H1 (cell line): Measurements from ENCODE around the gene PAX4. TPM values are rescaled to one million over a fixed set of nuclear protein-coding genes. Genes with fewer than 3 reads are reported as not detected.

ENCODE experiments used
- CTCF ChIA-PET: fragments of 300-600 bp; sonication (Branson Sonifier 250); formaldehyde crosslinking; loops from one replicate; lab custom pipeline; 2021; ENCODE audit not compliant: partially characterized antibody; lab: Charles Lee
- POLR2A ChIA-PET: fragments of 300-600 bp; sonication (Branson Sonifier 250); formaldehyde crosslinking; loops from one replicate; lab custom pipeline; 2021; ENCODE audit warnings: inconsistent platforms; ENCODE audit not compliant: partially characterized antibody; lab: Charles Lee
- DNase-seq, 2 experiments: peaks; one replicate each; pipeline versions ENCODE4 v3.0.0 to v3.0.0-alpha.2; 2010 to 2022; ENCODE audit warnings: low spot score in 2 of 2, low read depth in 1 of 2, mixed read lengths in 1 of 2
- FAIRE-seq: peaks from 2 replicates; lab custom pipeline; 2011; peaks lifted over from hg19 to GRCh38; lab: Jason Lieb, UNC
- H2AFZ ChIP-seq: 2 replicates; pipeline ENCODE4 v1.8.1; 2012; ENCODE audit warnings: low read length, inconsistent platforms
- H2AK5ac ChIP-seq: 2 replicates; pipeline ENCODE4 v1.6.1; 2013; ENCODE audit warnings: low read depth, low read length
- H2BK120ac ChIP-seq: replicated peaks from 2 replicates; pipeline ENCODE3; 2013; ENCODE audit warnings: low read depth, low read length, inconsistent platforms
- H2BK12ac ChIP-seq: 2 replicates; pipeline ENCODE4 v1.6.1; 2013; ENCODE audit warnings: low read depth, low read length
- H2BK15ac ChIP-seq: 2 replicates; pipeline ENCODE4 v1.6.1; 2013; ENCODE audit warnings: low read length
- H2BK20ac ChIP-seq: 2 replicates; pipeline ENCODE4 v1.6.1; 2013; ENCODE audit warnings: low read length
- H2BK5ac ChIP-seq: 2 replicates; pipeline ENCODE4 v1.6.1; 2013; ENCODE audit warnings: low read depth, low read length
- H3K14ac ChIP-seq: 2 replicates; pipeline ENCODE4 v1.6.1; 2013; ENCODE audit warnings: inconsistent platforms; ENCODE audit not compliant: insufficient read length
- H3K18ac ChIP-seq: 2 replicates; pipeline ENCODE4 v1.6.1; 2013; ENCODE audit warnings: low read length; ENCODE audit errors: extremely low read depth
- H3K23ac ChIP-seq: 2 replicates; pipeline ENCODE4 v1.6.1; 2013; ENCODE audit warnings: inconsistent platforms; ENCODE audit not compliant: insufficient read length
- H3K23me2 ChIP-seq: 2 replicates; pipeline ENCODE4 v1.6.1; 2013; ENCODE audit warnings: low read depth, low read length
- H3K27ac ChIP-seq: 2 replicates; pipeline ENCODE4 v1.6.1; 2011; ENCODE audit warnings: low read depth, low read length, inconsistent platforms
- H3K27me3 ChIP-seq, 4 experiments: replicated peaks in 1 of 4; 1 replicate in 1 of 4; 2 replicates in 3 of 4; pipeline versions ENCODE4 v1.6.1 to v1.8.1; 2011 to 2013; ENCODE audit warnings: low read length in 3 of 4, mild to moderate bottlenecking in 3 of 4, inconsistent platforms in 2 of 4, mixed read lengths in 2 of 4, moderate library complexity in 1 of 4; ENCODE audit not compliant: control insufficient read depth in 3 of 4, insufficient read depth in 3 of 4; ENCODE audit errors: extremely low read depth in 1 of 4
- H3K36me3 ChIP-seq, 4 experiments: 2 replicates each; pipeline versions ENCODE4 v1.6.1 to v1.8.1; 2011 to 2013; ENCODE audit warnings: mild to moderate bottlenecking in 4 of 4, low read length in 3 of 4, moderate library complexity in 2 of 4, control low read depth in 1 of 4, inconsistent platforms in 1 of 4; ENCODE audit not compliant: insufficient read depth in 4 of 4, control insufficient read depth in 2 of 4
- H3K4ac ChIP-seq: replicated peaks from 2 replicates; pipeline ENCODE3; 2013; ENCODE audit warnings: low read length, low read depth, mixed read lengths, inconsistent platforms; ENCODE audit not compliant: insufficient read length
- H3K4me1 ChIP-seq, 4 experiments: replicated peaks in 1 of 4; 1 replicate in 1 of 4; 2 replicates in 3 of 4; pipeline versions ENCODE4 v1.6.1 to v1.8.1; 2011 to 2013; ENCODE audit warnings: low read length in 3 of 4, inconsistent platforms in 2 of 4, mixed read lengths in 1 of 4; ENCODE audit not compliant: insufficient read depth in 4 of 4, control insufficient read depth in 3 of 4
- H3K4me2 ChIP-seq, 2 experiments: 2 replicates each; pipeline versions ENCODE4 v1.6.1 to v1.8.1; 2011 to 2013; ENCODE audit warnings: low read depth in 2 of 2, low read length in 2 of 2, control low read depth in 1 of 2, inconsistent platforms in 1 of 2, mild to moderate bottlenecking in 1 of 2; ENCODE audit not compliant: insufficient read depth in 1 of 2
- H3K4me3 ChIP-seq, 4 experiments: fragments of 200-600, 300-600 bp in 1 of 4; sonication (generic), shearing (Covaris generic), sonication (Bioruptor Twin) in 1 of 4; 2 replicates each; pipeline versions ENCODE4 v1.5.1 to v1.8.1; 2011 to 2016; ENCODE audit warnings: low read length in 4 of 4, low read depth in 3 of 4, control low read depth in 2 of 4, inconsistent platforms in 2 of 4, mild to moderate bottlenecking in 2 of 4, mixed read lengths in 1 of 4, moderate library complexity in 1 of 4; ENCODE audit not compliant: insufficient read depth in 2 of 4; ENCODE audit errors: extremely low read depth in 1 of 4
- H3K56ac ChIP-seq: replicated peaks from 2 replicates; pipeline ENCODE3; 2013; ENCODE audit warnings: low read depth, mild to moderate bottlenecking, mixed read lengths, low read length, inconsistent platforms; ENCODE audit not compliant: insufficient read length
- H3K79me1 ChIP-seq: 2 replicates; pipeline ENCODE4 v1.6.1; 2013; ENCODE audit warnings: low read depth, low read length, control low read depth
- H3K79me2 ChIP-seq, 2 experiments: 2 replicates each; pipeline versions ENCODE4 v1.6.1 to v1.8.1; 2012 to 2013; ENCODE audit warnings: low read length in 2 of 2, mild to moderate bottlenecking in 2 of 2, inconsistent platforms in 1 of 2; ENCODE audit not compliant: insufficient read depth in 2 of 2, control insufficient read depth in 1 of 2
- H3K9ac ChIP-seq, 4 experiments: replicated peaks in 1 of 4; 1 replicate in 1 of 4; 2 replicates in 3 of 4; pipeline versions ENCODE4 v1.6.1 to v1.8.1; 2011 to 2013; ENCODE audit warnings: low read depth in 3 of 4, low read length in 3 of 4, control low read depth in 2 of 4, mild to moderate bottlenecking in 2 of 4, moderate library complexity in 2 of 4, inconsistent platforms in 1 of 4; ENCODE audit errors: extremely low read depth in 1 of 4
- H3K9me3 ChIP-seq, 2 experiments: 2 replicates each; pipeline versions ENCODE4 v1.6.1 to v1.8.1; 2012 to 2013; ENCODE audit warnings: mild to moderate bottlenecking in 2 of 2, moderate library complexity in 2 of 2, control low read depth in 1 of 2, inconsistent platforms in 1 of 2, low read depth in 1 of 2, low read length in 1 of 2, mixed read lengths in 1 of 2; ENCODE audit not compliant: insufficient read depth in 2 of 2
- H4K20me1 ChIP-seq, 2 experiments: replicated peaks in 1 of 2; 2 replicates each; pipeline versions ENCODE3 to v1.8.1; 2011 to 2013; ENCODE audit warnings: inconsistent platforms in 2 of 2, low read length in 2 of 2, mild to moderate bottlenecking in 1 of 2; ENCODE audit not compliant: insufficient read depth in 2 of 2, control insufficient read depth in 1 of 2
- H4K5ac ChIP-seq: 2 replicates; pipeline ENCODE4 v1.6.1; 2013; ENCODE audit warnings: low read length, low read depth, mixed read lengths, inconsistent platforms; ENCODE audit not compliant: insufficient read length
- H4K8ac ChIP-seq: 2 replicates; pipeline ENCODE4 v1.8.0; 2013; ENCODE audit warnings: mild to moderate bottlenecking, moderate library complexity, low read length, inconsistent platforms; ENCODE audit not compliant: insufficient read depth; ENCODE audit errors: extremely low read depth
- H4K91ac ChIP-seq: replicated peaks from 2 replicates; pipeline ENCODE3; 2013; ENCODE audit warnings: low read length, mixed read lengths, inconsistent platforms; ENCODE audit not compliant: insufficient read length
- BCL11A ChIP-seq, 2 experiments: IDR thresholded peaks; one replicate each; pipeline ENCODE4 v1.6.1; 2011; ENCODE audit warnings: low read depth in 2 of 2, low read length in 2 of 2, mild to moderate bottlenecking in 2 of 2
- EP300 ChIP-seq, 2 experiments: IDR thresholded peaks; 1 replicate in 1 of 2; 2 replicates in 1 of 2; pipeline ENCODE4 v1.6.1; 2011 to 2012; ENCODE audit warnings: low read depth in 2 of 2, low read length in 2 of 2, mild to moderate bottlenecking in 2 of 2, borderline replicate concordance in 1 of 2, inconsistent platforms in 1 of 2, moderate library complexity in 1 of 2
- HDAC6 ChIP-seq: IDR thresholded peaks from one replicate; pipeline ENCODE4 v1.7.1; 2012; ENCODE audit warnings: low read depth, mild to moderate bottlenecking, inconsistent platforms, low read length, moderate library complexity
- KDM4A ChIP-seq: IDR thresholded peaks from one replicate; pipeline ENCODE4 v1.7.1; 2012; ENCODE audit warnings: low read depth, mild to moderate bottlenecking, moderate library complexity, low read length, inconsistent platforms; ENCODE audit not compliant: severe bottlenecking
- PHF8 ChIP-seq: fragments of 200-600 bp; sonication (generic); conservative IDR thresholded peaks from 2 replicates; pipeline ENCODE4 v1.7.1; 2012; ENCODE audit warnings: low read depth, mild to moderate bottlenecking, inconsistent platforms, low read length, moderate library complexity
- RXRA ChIP-seq: IDR thresholded peaks from 2 replicates; pipeline ENCODE4 v1.6.1; 2011; ENCODE audit warnings: low read depth, mild to moderate bottlenecking, low read length, moderate library complexity; ENCODE audit not compliant: insufficient read depth
- SAP30 ChIP-seq: fragments of 300-600 bp; sonication (generic); IDR thresholded peaks from 2 replicates; pipeline ENCODE4 v1.7.1; 2012; ENCODE audit warnings: low read length, moderate library complexity, mild to moderate bottlenecking, inconsistent platforms; ENCODE audit not compliant: insufficient read depth, insufficient replicate concordance
- SRF ChIP-seq: IDR thresholded peaks from 2 replicates; pipeline ENCODE4 v1.6.1; 2011; ENCODE audit warnings: mild to moderate bottlenecking, low read depth, low read length, moderate library complexity
- SUZ12 ChIP-seq: fragments of 200-600 bp; sonication (generic); IDR thresholded peaks from 2 replicates; pipeline ENCODE4 v1.6.1; 2012; ENCODE audit warnings: mild to moderate bottlenecking, inconsistent platforms, low read length, moderate library complexity, mixed read lengths
- TCF12 ChIP-seq: IDR thresholded peaks from 2 replicates; pipeline ENCODE4 v1.6.1; 2011; ENCODE audit warnings: low read depth, mild to moderate bottlenecking, low read length
- WGBS, 2 experiments: shearing (Covaris generic) in 1 of 2; methylation state at CpG; one replicate each; pipeline versions ENCODE4 v1.1.6 to v1.1.7; 2013 to 2015; ENCODE audit warnings: low lambda C conversion rate in 2 of 2, mixed read lengths in 2 of 2, inconsistent platforms in 1 of 2, low coverage in 1 of 2, missing lambda C conversion rate in 1 of 2; ENCODE audit not compliant: insufficient replicate concordance in 2 of 2, insufficient coverage in 1 of 2, insufficient read length in 1 of 2; ENCODE audit errors: extremely low coverage in 1 of 2, missing lambda C conversion rate in 1 of 2; 5-methylcytosine and 5-hydroxymethylcytosine counted together
- polyA plus RNA-seq, 7 experiments: library from polyadenylated mRNA; depleted of rRNA in 3 of 7; stranded (reverse) in 5 of 7; unstranded in 2 of 7; fragments of >200 nt in 5 of 7; fragments of 200-250 nt in 2 of 7; gene quantifications; 1 replicate in 5 of 7; 2 replicates in 1 of 7; 4 replicates in 1 of 7; pipeline versions ENCODE4 v1.2.1 to v1.2.3, GENCODE V29; 2011 to 2013; ENCODE audit warnings: missing spikeins in 2 of 7, mixed read lengths in 2 of 7
- total RNA-seq: library from RNA; stranded (reverse); fragmentation: NEBNext Ultra II Directional; extraction: Animal tissue kit (Norgen Biotek cat#: 25700); gene quantifications from 2 replicates; pipeline ENCODE4 v1.2.1, GENCODE V29; 2021

Gene PAX4
- total and polyA plus RNA-seq, 2 of the 8 experiments (the other 6 are each of a cell fraction or from before 2014, with no cell fraction given), result 0.20 TPM; not detected in 1

DNA sequence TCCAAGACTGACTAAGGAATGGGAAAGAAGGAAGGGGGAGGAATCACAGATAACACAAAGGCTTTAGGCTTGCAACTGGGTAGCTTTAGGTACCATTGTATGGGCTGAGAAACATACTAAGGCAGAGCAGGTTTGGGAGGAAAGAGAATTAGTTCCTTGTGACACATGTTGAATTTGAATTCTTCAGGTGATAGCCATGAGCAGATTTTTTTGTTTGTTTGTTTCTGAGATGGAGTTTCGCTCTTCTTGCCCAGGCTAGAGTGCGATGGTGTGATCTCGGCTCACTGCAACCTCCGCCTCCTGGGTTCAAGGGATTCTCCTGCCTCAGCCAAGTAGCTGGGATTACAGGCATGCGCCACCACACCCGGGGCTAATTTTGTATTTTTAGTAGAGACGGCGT is 29.7 kb upstream of the PAX4 start:
- no peaks in the 10 kb centered on the region for H3K9me3 ChIP-seq
- H4K8ac ChIP-seq, result no peak overlapping the region
- H2AFZ ChIP-seq, result no peak overlapping the region
- H4K91ac ChIP-seq, result no peak overlapping the region
- no peak overlapping the region for H2BK120ac ChIP-seq
- H4K20me1 ChIP-seq, result peaks cover 0 to 5% of the 10 kb centered on the region in 2 experiments
- H2BK15ac ChIP-seq, result no peak overlapping the region
- no peak overlapping the region for H3K27ac ChIP-seq
- no peak overlapping the region for H2BK12ac ChIP-seq
- no peak overlapping the region for H2AK5ac ChIP-seq
- no peak overlapping the region for H3K4me3 ChIP-seq
- no peak overlapping the region for H4K5ac ChIP-seq
- H3K9ac ChIP-seq, result no peak overlapping the region
- peaks cover 0 to 5% (median 1%) of the 10 kb centered on the region in 4 experiments; a peak in 3 of 7 replicates for H3K4me1 ChIP-seq
- H3K23ac ChIP-seq, result no peak overlapping the region
- H3K4ac ChIP-seq, result no peak overlapping the region
- H3K14ac ChIP-seq, result no peak overlapping the region
- H3K18ac ChIP-seq, result no peak overlapping the region
- DNase-seq (no peak), FAIRE-seq (no peak)
- no peak overlapping the region for H3K56ac ChIP-seq
- 90% methylated on average over 8 of the region's 8 CpGs; no CpG with 5 or more reads in 1 of the 2 experiments for WGBS, 2 experiments
- CTCF ChIA-PET, result interaction anchor here (0.7 to 4.8 kb wide), 5 partner anchors 9 to 49 kb away, joined by 3 to 19 read pairs (median 4); no protein-coding TSS in a partner anchor
- no peak overlapping the region for H2BK5ac ChIP-seq
- peaks cover 3% of the 10 kb centered on the region; the same call in 1 of the 2 replicates for H3K79me1 ChIP-seq
- H3K79me2 ChIP-seq, result peaks cover 0 to 6% of the 10 kb centered on the region in 2 experiments; a peak in 3 of 4 replicates
- no peaks in the 10 kb centered on the region for H3K36me3 ChIP-seq
- H3K4me2 ChIP-seq, result no peak overlapping the region
- peaks cover 11% of the 10 kb centered on the region; the same call in 1 of the 2 replicates for H3K23me2 ChIP-seq
- no peak overlapping the region for H2BK20ac ChIP-seq
- no peaks in the 10 kb centered on the region for H3K27me3 ChIP-seq
- POLR2A ChIA-PET, result no interaction called here
- TF ChIP-seq BCL11A (IDR thresholded peaks at IDR 0.05; ENCODE audit: low read depth in 2 of 2, low read length in 2 of 2), result no peak
- no peak for TF ChIP-seq HDAC6
- TF ChIP-seq SUZ12, result no peak
- TF ChIP-seq PHF8, result no peak
- no peak for TF ChIP-seq TCF12
- no peak for TF ChIP-seq RXRA
- TF ChIP-seq SRF, result no peak
- no peak for TF ChIP-seq SAP30
- TF ChIP-seq EP300 (IDR thresholded peaks at IDR 0.05; ENCODE audit: borderline replicate concordance in 1 of 2, low read depth in 2 of 2, low read length in 2 of 2), result no peak
- no peak for TF ChIP-seq KDM4A
